ENCODE measurements around the gene ASCC3. TPM values are rescaled to one million over a fixed set of nuclear protein-coding genes. Genes with fewer than 3 reads are reported as not detected.

The ASCC3 gene
- total RNA-seq, 4 donors from 2014 or later: 25.9 to 40.9 (median 31.3) TPM

DNA sequence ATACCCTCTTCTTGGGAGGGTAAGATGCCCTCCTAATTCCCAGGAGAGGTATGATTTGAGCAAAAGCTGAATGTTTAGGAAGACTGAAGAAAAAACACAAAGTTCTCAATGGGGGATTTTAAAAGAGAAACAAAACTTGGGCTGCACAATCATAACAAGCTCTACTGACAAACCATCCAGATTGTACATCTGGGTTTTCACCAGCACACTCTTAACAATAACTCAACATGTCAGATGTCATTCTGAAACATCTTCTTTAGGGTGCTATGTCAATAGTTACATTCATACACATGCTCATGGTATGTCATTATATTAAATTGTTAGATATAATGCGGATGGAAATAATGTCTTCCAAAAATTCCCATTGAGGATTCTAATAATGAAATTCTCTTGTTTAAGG, 95.1 kb downstream of the ASCC3 start:
- no peaks in the 10 kb centered on the region for H3K9me3 ChIP-seq
- 92% methylated on average over 1 of the region's 1 CpG for WGBS
- H3K27ac ChIP-seq: no peak overlapping the region
- no peaks in the 10 kb centered on the region for H3K27me3 ChIP-seq
- DNase-seq (ENCODE audit: low spot score in 2 of 2): no peak
- TF ChIP-seq EP300 (IDR thresholded peaks at IDR 0.05) (no peak), POLR2AphosphoS5 (IDR thresholded peaks at IDR 0.05) (no peak), CTCF (IDR thresholded peaks at IDR 0.05) (no peak), POLR2A (IDR thresholded peaks at IDR 0.05) (no peak)
- peaks cover 7% of the 10 kb centered on the region for H3K36me3 ChIP-seq
- no peaks in the 10 kb centered on the region for H3K4me1 ChIP-seq
- no peak overlapping the region for H3K4me3 ChIP-seq

GRCh38 chr6:100780648-100781047, 100.5 kb downstream of the ASCC3 start:
- Histone ChIP-seq H3K4me1 (no peaks in the 10 kb centered on the region), H3K4me3 (no peak overlapping the region), H3K9me3 (no peaks in the 10 kb centered on the region), H3K36me3 (no peaks in the 10 kb centered on the region), H3K27ac (no peak overlapping the region), H3K27me3 (no peaks in the 10 kb centered on the region)
- DNase-seq (ENCODE audit: low spot score in 2 of 2): no peak
- no peak for TF ChIP-seq CTCF (IDR thresholded peaks at IDR 0.05)
- no peak for TF ChIP-seq POLR2A (IDR thresholded peaks at IDR 0.05)
- TF ChIP-seq EP300 (IDR thresholded peaks at IDR 0.05): no peak
- TF ChIP-seq POLR2AphosphoS5 (IDR thresholded peaks at IDR 0.05): no peak

DNA sequence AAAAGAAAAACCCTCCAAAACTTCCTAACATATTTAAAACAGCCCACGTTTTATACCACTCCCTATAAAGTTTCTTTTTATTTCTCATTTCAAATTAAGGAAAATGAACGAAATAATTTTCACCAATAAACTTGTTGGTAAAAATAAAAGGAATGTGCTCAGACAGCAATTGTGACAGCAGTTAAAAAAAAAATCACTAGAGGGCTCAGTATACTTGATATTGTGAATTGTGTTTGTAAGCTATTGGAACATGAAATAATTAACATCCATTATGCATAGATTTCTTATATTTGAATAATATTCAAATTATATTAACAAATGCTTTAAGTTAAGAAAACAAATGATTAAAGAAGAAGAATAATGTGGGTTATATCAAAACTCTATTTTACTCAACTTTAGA, 105.5 kb downstream of the ASCC3 start:
- H3K36me3 ChIP-seq: no peaks in the 10 kb centered on the region
- no peak for DNase-seq (ENCODE audit: low spot score in 2 of 2)
- no peaks in the 10 kb centered on the region for H3K27me3 ChIP-seq
- no peak for TF ChIP-seq POLR2A (IDR thresholded peaks at IDR 0.05)
- no peaks in the 10 kb centered on the region for H3K4me1 ChIP-seq
- no peak overlapping the region for H3K27ac ChIP-seq
- no peak overlapping the region for H3K4me3 ChIP-seq
- 71% methylated on average over 2 of the region's 2 CpGs for WGBS
- no peaks in the 10 kb centered on the region for H3K9me3 ChIP-seq

GRCh38 chr6:100774681-100775080, 106.4 kb downstream of the ASCC3 start:
- no peak for DNase-seq (ENCODE audit: low spot score in 2 of 2)

DNA sequence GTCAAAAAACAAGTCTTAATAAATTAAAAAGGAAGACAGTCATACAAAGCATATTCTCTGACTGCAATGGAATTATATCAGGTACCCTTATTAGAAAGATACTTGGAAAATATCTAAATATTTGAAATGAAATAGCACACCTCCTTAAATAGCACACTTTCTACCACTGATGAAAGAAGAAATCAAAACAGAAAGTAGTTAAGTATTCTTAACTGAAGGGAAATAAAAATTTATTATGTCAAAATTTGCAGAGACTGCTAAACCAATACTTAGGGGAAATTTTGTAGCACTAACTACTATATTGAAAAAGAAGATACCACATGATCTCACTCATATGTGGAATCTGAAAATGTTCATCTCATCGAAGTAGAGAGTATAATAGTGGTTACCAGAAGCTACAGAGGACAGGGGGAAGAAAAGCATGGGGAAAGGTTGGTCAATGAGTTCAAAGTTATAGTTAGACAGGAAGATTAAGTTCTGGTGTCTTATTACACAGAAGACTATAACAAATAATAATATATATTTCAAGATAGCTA, 112.2 kb downstream of the ASCC3 start:
- no peak for TF ChIP-seq EP300 (IDR thresholded peaks at IDR 0.05)
- no peak for TF ChIP-seq CTCF (IDR thresholded peaks at IDR 0.05)
- no peak for DNase-seq (ENCODE audit: low spot score in 2 of 2)
- 83% methylated on average over 1 of the region's 1 CpG for WGBS

More at GRCh38 chr6:100774681-100775080, 106.4 kb downstream of the ASCC3 start:
- no peaks in the 10 kb centered on the region for H3K27me3 ChIP-seq
- no peaks in the 10 kb centered on the region for H3K9me3 ChIP-seq
- no peak overlapping the region for H3K4me3 ChIP-seq
- H3K27ac ChIP-seq: no peak overlapping the region
- WGBS: 0% methylated on average over 1 of the region's 1 CpG
- no peaks in the 10 kb centered on the region for H3K4me1 ChIP-seq
- TF ChIP-seq POLR2A (IDR thresholded peaks at IDR 0.05) (no peak), EP300 (IDR thresholded peaks at IDR 0.05) (no peak)
- no peaks in the 10 kb centered on the region for H3K36me3 ChIP-seq

DNA sequence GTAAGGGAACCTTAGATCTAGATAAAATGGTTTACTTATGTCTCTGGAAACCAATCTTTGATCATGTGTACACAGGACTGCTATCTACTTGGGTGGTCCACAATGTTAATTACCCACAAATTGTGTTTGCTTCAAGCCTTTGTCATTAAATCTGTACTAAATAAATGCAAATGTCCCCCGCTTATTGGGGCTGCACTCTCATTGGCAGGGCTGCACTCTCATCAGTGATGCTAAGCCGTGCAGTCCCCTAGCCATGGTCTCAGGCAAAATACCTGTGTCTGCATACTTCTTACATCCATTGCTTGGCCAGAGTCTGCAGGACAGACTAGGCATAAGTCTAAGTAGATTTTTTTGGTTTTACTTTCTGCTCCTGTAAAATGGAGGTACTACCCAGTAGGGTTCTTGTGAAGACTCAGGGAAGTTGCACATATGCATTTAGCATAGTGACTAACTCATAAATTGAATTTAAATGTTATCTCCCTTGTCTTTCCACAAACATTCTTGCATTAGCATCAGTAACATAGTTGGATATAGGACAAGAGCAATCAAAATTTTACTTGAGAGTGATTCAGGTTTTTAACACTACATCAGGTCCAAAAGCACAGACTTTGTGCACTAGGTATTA, 117.4 kb downstream of the ASCC3 start:
- H3K27ac ChIP-seq: no peak overlapping the region
- WGBS: 100% methylated on average over 2 of the region's 2 CpGs
- no peaks in the 10 kb centered on the region for H3K27me3 ChIP-seq
- TF ChIP-seq EP300 (IDR thresholded peaks at IDR 0.05) (no peak), POLR2AphosphoS5 (IDR thresholded peaks at IDR 0.05) (no peak), CTCF (IDR thresholded peaks at IDR 0.05) (no peak), POLR2A (IDR thresholded peaks at IDR 0.05) (no peak)
- DNase-seq (ENCODE audit: low spot score in 2 of 2): no peak
- no peaks in the 10 kb centered on the region for H3K4me1 ChIP-seq
- H3K4me3 ChIP-seq: no peak overlapping the region
- H3K9me3 ChIP-seq: no peaks in the 10 kb centered on the region
- peaks cover 62% of the 10 kb centered on the region for H3K36me3 ChIP-seq

More for the DNA sequence above, 112.2 kb downstream of the ASCC3 start:
- H3K27ac ChIP-seq: no peak overlapping the region
- H3K4me3 ChIP-seq: no peak overlapping the region
- H3K27me3 ChIP-seq: no peaks in the 10 kb centered on the region
- peaks cover 35% of the 10 kb centered on the region for H3K36me3 ChIP-seq
- H3K4me1 ChIP-seq: no peaks in the 10 kb centered on the region
- no peaks in the 10 kb centered on the region for H3K9me3 ChIP-seq
